Measurements from ENCODE around the gene MSL2.
"Not testable (repeated sequence)": the region's sequence is repeated elsewhere in the genome, so short reads cannot be mapped to it uniquely, and the experiment has no call there.

Gene MSL2

DNA sequence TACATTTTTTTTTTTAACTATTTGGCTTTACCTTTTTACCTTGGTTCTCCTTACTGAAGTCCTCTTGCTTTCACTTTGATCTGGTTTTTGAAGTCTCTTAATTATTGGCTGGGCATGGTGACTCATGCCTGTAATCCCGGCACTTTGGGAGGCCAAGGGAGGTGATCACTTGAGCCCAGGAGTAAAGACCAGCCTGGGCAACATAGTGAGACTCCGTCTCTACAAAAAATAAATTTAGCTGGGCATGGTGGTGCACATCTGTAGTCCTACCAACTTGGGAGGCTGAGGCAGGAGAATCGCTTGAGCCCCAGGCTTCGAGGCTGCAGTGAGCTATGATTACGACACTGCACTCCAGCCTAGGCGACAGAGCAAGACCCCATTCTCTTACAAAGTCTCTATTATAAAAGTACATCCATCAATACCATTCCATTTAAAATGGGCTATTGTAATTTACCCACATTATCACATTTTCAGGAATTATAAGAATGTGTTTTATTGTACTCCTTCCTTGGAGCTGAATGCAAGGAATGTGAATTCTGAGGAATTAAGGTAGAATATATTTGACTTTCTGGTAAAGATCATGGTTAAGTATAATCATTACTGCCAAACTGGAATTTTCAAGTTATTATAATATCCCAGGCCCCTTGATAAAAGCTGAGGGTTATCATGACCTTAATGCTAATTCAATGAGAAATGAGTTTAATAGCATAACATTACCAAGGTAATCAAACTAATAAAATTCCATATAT lies 49.0 kb downstream of the MSL2 start:
- no peak overlapping the region for H3K4me3 ChIP-seq (ENCODE audit: low read depth, low read length)
- in situ Hi-C loops (cut with HindIII; ENCODE audit: low sequenced_read_pairs), result no loop called here
- no peak for DNase-seq (ENCODE audit: low read depth, low spot score)
- TF ChIP-seq, protein P1, sequence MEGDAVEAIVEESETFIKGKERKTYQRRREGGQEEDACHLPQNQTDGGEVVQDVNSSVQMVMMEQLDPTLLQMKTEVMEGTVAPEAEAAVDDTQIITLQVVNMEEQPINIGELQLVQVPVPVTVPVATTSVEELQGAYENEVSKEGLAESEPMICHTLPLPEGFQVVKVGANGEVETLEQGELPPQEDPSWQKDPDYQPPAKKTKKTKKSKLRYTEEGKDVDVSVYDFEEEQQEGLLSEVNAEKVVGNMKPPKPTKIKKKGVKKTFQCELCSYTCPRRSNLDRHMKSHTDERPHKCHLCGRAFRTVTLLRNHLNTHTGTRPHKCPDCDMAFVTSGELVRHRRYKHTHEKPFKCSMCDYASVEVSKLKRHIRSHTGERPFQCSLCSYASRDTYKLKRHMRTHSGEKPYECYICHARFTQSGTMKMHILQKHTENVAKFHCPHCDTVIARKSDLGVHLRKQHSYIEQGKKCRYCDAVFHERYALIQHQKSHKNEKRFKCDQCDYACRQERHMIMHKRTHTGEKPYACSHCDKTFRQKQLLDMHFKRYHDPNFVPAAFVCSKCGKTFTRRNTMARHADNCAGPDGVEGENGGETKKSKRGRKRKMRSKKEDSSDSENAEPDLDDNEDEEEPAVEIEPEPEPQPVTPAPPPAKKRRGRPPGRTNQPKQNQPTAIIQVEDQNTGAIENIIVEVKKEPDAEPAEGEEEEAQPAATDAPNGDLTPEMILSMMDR (IDR thresholded peaks at IDR 0.05; ENCODE audit: low read depth, low read length), result no peak

DNA sequence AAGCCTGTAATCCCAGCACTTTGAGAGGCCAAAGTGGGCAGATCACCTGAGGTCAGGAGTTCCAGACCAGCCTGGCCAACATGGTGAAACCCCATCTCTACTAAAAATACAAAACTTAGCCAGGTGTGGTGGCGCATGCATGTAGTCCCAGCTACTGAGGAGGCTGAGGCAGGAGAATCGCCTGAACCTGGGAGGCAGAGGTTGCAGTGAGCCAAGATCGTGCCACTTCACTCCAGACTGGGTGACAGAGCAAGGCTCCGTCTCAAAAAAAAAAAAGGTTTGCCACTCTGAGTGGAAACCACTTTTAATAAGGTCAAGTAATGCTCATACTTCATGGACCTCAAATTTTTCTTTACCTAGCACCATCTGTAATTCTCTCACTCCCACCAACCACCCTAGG lies 51.7 kb downstream of the MSL2 start:
- in situ Hi-C loops (cut with HindIII; ENCODE audit: low sequenced_read_pairs); H3K4me3 ChIP-seq (ENCODE audit: low read depth, low read length); DNase-seq (ENCODE audit: low read depth, low spot score): not testable (repeated sequence)

DNA sequence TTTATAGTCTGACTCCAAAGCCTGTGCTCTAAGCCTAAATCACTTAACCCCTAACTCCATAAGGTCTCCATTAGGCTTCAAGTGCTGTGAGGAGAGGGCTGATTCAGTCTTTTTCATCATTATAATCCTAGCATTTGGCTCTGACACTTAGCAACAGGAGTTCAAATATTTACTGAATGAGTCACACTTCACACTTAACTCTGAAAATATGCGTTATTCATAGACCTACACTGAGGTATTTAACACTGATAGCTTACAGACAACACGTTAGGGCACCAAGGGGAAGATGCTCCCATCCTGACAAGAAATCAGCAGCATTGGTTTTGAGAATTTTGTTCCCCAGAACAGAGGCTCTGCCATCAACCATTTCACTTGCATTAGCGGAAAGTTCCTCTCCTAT lies 53.5 kb downstream of the MSL2 start:
- H3K4me3 ChIP-seq (ENCODE audit: low read depth, low read length), result no peak overlapping the region
- in situ Hi-C loops (cut with HindIII; ENCODE audit: low sequenced_read_pairs), result no loop called here
- TF ChIP-seq, protein P1 (IDR thresholded peaks at IDR 0.05; ENCODE audit: low read depth, low read length), result no peak
- peak; percentile 85 for DNase-seq (ENCODE audit: low read depth, low spot score)

DNA sequence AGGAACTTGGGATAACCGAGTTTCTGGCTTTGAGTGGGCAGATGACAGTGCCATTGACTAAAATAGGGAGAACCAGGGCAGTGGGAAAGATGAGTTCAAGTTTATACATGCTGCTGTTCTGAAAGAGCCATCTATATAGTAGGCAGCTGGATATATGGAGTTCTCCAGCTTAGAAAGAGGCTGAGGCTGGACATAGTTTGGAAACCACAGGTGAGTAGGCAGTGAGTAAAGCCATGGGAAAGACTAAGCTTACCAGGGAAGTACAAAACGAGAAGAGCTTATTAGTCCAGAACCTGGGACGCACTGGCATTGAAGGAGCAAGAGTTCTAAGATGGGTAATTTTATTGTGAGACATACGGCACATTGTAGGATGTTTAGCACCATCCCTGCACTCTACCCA lies 54.2 kb downstream of the MSL2 start:
- TF ChIP-seq, protein P1 (IDR thresholded peaks at IDR 0.05; ENCODE audit: low read depth, low read length), result no peak
- no peak overlapping the region for H3K4me3 ChIP-seq (ENCODE audit: low read depth, low read length)
- in situ Hi-C loops (cut with HindIII; ENCODE audit: low sequenced_read_pairs), result no loop called here
- peak; percentile 34 for DNase-seq (ENCODE audit: low read depth, low spot score)

DNA sequence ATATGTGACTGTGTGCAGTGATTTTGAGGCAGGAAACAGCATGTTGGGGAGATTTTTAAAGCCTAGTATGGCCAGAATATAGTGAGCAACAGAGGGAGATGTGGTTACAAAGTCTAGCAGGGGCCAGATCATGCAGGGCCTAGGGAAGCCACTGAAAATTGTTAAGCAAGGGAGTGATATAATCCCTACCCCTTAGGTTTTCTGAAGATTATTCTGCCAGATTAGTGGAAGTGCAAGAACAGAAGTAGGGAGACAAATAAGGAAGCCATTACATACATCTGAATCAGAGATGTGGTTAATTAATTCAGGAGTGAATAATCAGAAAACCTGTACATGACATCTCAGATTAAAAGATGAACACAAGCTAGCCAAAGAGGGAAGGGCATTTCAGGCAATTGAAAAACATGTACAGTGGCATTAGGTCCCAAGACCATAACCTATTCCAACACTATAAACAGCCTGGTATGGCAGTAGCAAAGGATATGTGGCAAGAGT lies 54.8 kb downstream of the MSL2 start:
- TF ChIP-seq, protein P1 (IDR thresholded peaks at IDR 0.05; ENCODE audit: low read depth, low read length), result no peak
- in situ Hi-C loops (cut with HindIII; ENCODE audit: low sequenced_read_pairs), result no loop called here
- H3K4me3 ChIP-seq (ENCODE audit: low read depth, low read length), result no peak overlapping the region
- DNase-seq (ENCODE audit: low read depth, low spot score), result no peak

DNA sequence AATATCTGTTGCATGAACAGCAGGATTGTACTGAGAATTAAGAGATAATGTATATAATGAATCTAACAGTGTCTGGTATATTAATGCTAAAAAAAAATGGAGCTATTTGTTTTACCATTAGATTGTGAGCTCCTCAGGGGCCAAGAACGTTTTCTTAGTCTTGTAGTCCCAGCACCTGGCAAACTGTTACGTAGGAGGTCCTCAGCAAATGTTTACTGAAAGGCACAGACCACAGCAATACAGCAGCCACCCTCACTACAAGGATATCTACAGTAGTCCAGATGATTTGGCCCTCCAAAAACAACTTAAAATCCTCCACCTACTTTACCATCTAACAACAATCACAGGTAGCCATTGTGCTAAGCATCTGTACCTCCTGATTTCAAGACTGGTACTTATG lies 59.7 kb downstream of the MSL2 start:
- TF ChIP-seq, protein P1 (IDR thresholded peaks at IDR 0.05; ENCODE audit: low read depth, low read length), result no peak
- no peak for DNase-seq (ENCODE audit: low read depth, low spot score)
- in situ Hi-C loops (cut with HindIII; ENCODE audit: low sequenced_read_pairs), result no loop called here
- H3K4me3 ChIP-seq (ENCODE audit: low read depth, low read length), result no peak overlapping the region

DNA sequence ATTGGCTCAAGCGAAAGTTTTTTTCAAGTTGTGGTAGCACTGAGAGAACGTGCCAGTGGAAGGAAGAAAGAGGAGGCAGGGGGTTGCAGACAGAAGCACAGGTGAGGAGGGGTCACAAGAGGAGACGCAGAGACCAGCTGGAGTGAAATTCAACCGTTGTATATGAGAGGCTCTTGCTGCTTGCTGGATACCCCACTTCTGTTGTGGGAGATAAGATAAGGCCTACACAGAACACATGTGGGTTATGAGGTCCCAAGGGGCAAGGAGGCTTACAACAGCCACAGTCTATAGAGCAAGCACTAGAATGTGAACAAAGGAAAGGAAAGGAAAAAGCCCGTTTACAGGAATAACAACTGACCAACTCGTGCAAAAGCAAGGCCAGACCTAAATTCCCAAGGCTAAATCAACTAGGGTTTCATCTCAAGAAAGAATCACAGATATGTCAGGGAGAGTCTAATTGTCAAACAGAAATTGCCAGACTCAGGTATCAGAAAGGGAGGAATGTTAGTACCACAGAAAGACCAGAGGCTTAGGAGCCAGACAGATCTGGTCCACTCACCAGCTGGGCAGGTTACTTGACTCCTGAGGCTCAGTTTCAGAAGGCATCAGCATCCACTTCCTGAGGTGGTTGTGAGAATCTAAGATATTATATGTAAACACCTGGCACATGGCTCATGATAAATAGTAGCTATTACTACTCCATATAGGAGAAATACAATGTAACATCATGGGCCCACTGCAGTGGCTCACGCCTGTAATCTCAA lies 60.9 kb downstream of the MSL2 start:
- no peak overlapping the region for H3K4me3 ChIP-seq (ENCODE audit: low read depth, low read length)
- TF ChIP-seq, protein P1 (IDR thresholded peaks at IDR 0.05; ENCODE audit: low read depth, low read length), result no peak
- in situ Hi-C loops (cut with HindIII; ENCODE audit: low sequenced_read_pairs), result no loop called here
- DNase-seq (ENCODE audit: low read depth, low spot score), result no peak

Data from astrocyte of the spinal cord (primary cell).